Left colon (tissue), 2 donors: ENCODE data around the gene VWA3A. TPM values are rescaled to one million over a fixed set of nuclear protein-coding genes. Genes with fewer than 3 reads are reported as not detected.
"Not testable (repeated sequence)": the region's sequence is repeated elsewhere in the genome, so short reads cannot be mapped to it uniquely, and the experiment has no call there.

Experiments used
- ATAC-seq: fragments of 200-7000 bp; cut with Tn5 transposase; one replicate; pipeline ENCODE4 v1.9.1; 2020; ENCODE audit warnings: mild to moderate bottlenecking, moderate library complexity
- DNase-seq, 2 donors: peaks; one replicate each; pipeline ENCODE4 v3.0.0-alpha.2; 2020
- intact Hi-C, 2 donors: fragments of 100-400 bp; cut with DNase I in 1 of 2; cut with micrococcal nuclease in 1 of 2; formaldehyde crosslinking; loops; one replicate each; pipeline versions ENCODE4 v1.11.2 to v1.14.0; 2022; cut with DNase I, micrococcal nuclease
- total RNA-seq, 2 donors: library from RNA; stranded (reverse); fragmentation: NEBNext Ultra II Directional; extraction: Animal tissue kit (Norgen Biotek cat#: 25700); gene quantifications; one replicate each; pipeline ENCODE4 v1.2.1, GENCODE V29; 2021
- donor health status: DM: no; HTN: no; CAD: no.
- donor health status: DM: yes; HTN: yes; CAD: no.

The VWA3A gene
- total RNA-seq, 2 donors from 2014 or later = not detected

- no peak for DNase-seq
- intact Hi-C loops = no loop called here
- no peak for ATAC-seq
These were observed 72.1 kb downstream of the VWA3A start for GRCh38 chr16:22164482-22164881.

GRCh38 chr16:22165508-22166285, 73.4 kb downstream of the VWA3A start:
- intact Hi-C loops = no loop called here
- no peak for ATAC-seq
- no peak for DNase-seq

GRCh38 chr16:22171953-22172352, 79.6 kb downstream of the VWA3A start:
- no peak for ATAC-seq
- intact Hi-C loops = no loop called here

DNA sequence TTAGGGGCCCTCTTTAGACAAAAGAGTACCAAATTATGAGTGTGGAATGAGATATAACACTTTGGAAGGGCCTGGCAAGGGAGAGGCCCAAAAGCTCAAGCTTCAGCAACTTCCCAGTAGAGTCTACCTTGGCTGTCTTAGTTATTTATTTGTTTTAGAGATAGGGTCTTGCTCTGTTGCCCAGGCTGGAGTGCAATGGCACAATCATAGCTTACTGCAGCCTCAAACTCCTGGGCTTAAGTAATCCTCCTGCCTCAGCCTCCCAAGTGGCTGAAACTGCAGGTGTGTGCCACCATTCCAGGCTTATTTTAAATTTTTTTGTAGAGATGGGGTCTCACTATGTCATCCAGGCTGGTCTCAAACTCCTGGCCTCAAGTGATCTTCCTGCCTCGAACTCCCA, 80.3 kb downstream of the VWA3A start:
- intact Hi-C loops, DNase-seq, ATAC-seq: not testable (repeated sequence)

More at GRCh38 chr16:22171953-22172352, 79.6 kb downstream of the VWA3A start:
- no peak for DNase-seq

DNA sequence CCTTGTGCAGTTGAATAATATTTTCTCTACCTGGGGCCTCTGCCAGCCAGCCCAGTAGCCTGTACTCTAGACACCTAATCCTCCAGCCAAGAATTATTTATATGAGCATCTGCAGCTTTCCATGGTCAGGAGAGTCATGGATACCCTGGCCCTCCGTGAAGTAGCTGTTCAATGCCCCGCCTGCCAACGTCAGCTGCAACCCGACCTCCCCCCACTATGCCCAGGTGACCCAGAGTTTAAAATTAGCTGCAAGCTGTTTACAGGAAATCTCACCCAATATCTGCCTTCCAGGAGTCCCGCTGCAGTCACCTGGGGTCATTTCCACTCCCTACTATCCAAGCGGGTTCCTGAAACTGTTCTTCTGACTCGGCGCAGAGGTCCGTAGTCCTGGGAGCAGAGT, 82.3 kb downstream of the VWA3A start:
- no peak for ATAC-seq
- intact Hi-C loops = no loop called here
- DNase-seq = no peak

DNA sequence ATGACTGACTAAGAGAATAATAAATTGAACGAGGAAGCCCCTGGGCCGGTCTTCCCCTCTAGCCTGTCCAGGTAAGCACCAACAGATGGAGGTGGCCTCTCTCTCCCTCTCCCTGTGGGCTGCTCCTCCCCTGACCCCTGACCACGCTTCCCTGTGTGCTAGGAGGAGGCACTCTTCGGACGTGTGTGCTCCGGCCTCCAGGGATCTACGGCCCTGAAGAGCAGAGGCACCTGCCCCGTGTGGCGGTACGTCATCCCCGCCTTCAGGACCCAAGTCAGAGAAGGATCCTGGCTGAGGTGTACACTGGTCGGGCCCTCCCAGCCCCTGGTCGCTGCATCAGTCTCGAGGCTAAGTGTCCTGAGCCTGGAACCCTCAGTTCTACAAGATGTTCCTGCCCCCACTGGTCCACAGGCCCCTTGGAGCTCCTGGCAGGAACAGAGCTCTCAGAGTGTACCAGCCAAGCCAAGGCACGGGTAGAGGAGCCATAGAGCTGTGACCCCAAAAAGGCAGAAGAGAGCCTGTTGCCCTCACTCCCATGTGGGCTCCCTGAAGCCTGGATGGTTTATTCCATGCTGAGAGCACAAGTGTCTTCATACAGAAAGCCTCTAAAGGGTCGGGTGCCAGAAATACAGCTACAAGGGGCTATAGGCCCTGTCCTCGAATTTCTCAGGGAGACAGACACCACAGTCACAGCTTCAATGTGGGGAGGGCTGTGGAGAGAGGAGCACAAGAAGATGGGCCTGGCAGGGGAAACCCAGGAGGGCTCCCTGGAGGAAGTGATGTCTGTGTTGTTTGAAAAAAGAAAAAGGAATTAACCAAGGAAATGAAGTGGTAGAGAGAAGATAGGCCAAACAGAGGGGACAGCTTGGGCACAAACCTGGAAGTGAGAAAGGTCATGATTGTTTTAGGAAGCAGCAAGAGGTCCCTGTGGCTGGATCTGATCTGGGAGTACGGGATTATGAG, 85.9 kb downstream of the VWA3A start:
- intact Hi-C loops = no loop called here
- ATAC-seq = no peak

DNA sequence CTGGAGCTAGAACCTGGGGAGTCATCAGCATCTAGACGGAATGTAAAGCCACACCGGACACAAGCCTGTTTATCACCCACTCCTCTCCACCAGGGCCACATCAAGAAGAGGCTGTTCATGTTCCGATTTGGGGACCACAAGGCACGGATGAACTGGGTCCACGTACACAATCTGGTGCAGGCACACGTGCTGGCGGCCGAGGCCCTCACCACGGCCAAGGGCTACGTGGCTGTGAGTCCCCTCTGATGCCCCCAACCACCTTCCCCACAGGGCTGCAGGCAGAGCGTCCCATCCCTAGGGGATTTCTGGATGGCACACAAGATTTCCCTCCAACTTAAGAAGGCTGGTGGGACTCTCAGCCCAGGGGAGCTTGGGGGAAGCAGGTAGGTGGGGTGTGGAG, 89.1 kb downstream of the VWA3A start:
- intact Hi-C loops = loop anchor here in 1 of 2 donors (10.0 kb wide), 1 partner anchor 97 kb away; no protein-coding TSS in a partner anchor
- DNase-seq (no peak), ATAC-seq (no peak)

More for the DNA sequence above, 85.9 kb downstream of the VWA3A start:
- no peak for DNase-seq

DNA sequence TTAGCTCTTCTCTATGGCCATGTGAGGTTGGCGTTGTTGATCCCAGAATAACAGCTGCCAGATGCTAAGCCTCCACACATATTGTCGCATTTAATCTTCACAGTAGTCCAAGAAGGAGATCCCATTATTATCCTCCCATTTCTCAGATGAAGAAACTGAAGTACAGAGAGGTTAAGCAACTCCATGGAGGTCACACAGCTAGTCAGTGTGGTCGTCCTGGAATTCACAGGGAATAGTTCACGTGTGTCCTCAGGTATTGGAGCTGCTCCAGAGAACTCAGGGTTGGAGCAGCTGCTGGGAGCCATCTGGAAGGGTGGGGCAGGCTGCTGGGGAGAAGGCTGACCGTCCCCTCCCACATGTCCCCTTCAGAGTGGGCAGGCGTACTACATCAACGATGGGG, 89.5 kb downstream of the VWA3A start:
- no peak for DNase-seq
- intact Hi-C loops = loop anchor here in 1 of 2 donors (10.0 kb wide), 1 partner anchor 97 kb away; no protein-coding TSS in a partner anchor
- ATAC-seq = no peak

- ATAC-seq = no peak
- no peak for DNase-seq
- intact Hi-C loops = loop anchor here in 1 of 2 donors (10.0 kb wide), 1 partner anchor 99 kb away; no protein-coding TSS in a partner anchor
These were observed 91.0 kb downstream of the VWA3A start for GRCh38 chr16:22183335-22183734.

GRCh38 chr16:22183901-22184614, 91.7 kb downstream of the VWA3A start:
- no peak for ATAC-seq
- intact Hi-C loops = loop anchor here in 1 of 2 donors (10.0 kb wide), 1 partner anchor 99 kb away; no protein-coding TSS in a partner anchor
- DNase-seq = no peak

DNA sequence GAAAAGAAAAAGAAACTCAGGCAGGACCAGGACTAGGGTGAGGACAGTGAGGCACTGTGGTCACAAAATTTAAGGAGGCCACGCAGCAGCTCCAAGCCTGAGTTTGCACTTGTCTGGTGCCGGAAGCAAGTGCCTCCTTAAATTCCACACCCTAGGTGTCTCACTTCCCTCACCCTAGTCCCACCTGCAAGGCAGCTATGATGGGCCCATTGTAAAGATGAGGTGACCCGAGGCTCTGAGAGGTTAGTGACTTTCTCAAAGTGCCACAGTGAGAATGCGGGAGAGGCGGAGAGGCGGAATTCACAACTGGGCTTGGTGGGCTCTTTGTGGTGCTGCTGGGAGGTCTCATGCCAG, 92.3 kb downstream of the VWA3A start:
- intact Hi-C loops = loop anchor here in 1 of 2 donors (10.0 kb wide), 1 partner anchor 100 kb away; no protein-coding TSS in a partner anchor
- ATAC-seq (no peak), DNase-seq (no peak)

GRCh38 chr16:22186517-22186916, 94.2 kb downstream of the VWA3A start:
- ATAC-seq = no peak
- intact Hi-C loops = loop anchor here (5.0 to 10.0 kb wide), 4 partner anchors 102 to 234 kb away; partner anchors contain the start of genes PDZD9 (in 1 of the 2) and UQCRC2 (in 1 of the 2)
- DNase-seq = no peak

DNA sequence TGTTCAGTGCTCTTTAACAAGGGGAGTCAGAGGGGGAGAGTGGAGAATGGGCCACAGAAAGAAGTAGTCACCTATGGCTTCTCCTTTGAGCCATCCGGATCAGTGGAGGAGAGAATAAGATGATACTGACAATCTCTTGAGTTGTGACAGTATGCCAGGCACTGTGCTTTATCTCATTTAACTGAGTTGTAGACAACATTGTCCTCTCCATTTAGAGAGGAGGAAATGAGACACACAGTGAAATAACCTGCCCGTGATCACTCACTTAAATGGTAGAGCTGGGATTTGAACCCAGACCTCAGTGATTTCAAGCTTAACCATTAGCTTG, 95.9 kb downstream of the VWA3A start:
- intact Hi-C loops = loop anchor here (5.0 to 10.0 kb wide), 4 partner anchors 103 to 236 kb away; partner anchors contain the start of genes PDZD9 (in 1 of the 2) and UQCRC2 (in 1 of the 2)
- no peak for ATAC-seq
- no peak for DNase-seq

- intact Hi-C loops = loop anchor here (5.0 to 10.0 kb wide), 4 partner anchors 104 to 237 kb away; partner anchors contain the start of genes PDZD9 (in 1 of the 2) and UQCRC2 (in 1 of the 2)
- peak; percentile 31 for ATAC-seq
- DNase-seq = peak; percentile 67 to 85
These were observed 96.5 kb downstream of the VWA3A start for GRCh38 chr16:22188595-22189442.

GRCh38 chr16:22189473-22190080, 97.2 kb downstream of the VWA3A start:
- ATAC-seq (no peak), DNase-seq (peak; percentile 60 to 71)
- intact Hi-C loops = loop anchor here (5.0 to 10.0 kb wide), 4 partner anchors 105 to 237 kb away; partner anchors contain the start of genes PDZD9 (in 1 of the 2) and UQCRC2 (in 1 of the 2)

- intact Hi-C loops = no loop called here
- DNase-seq (peak; percentile 92 to 100), ATAC-seq (peak; percentile 63)
These were observed 97.9 kb downstream of the VWA3A start for GRCh38 chr16:22190081-22190775.
